ENCODE data around the gene TUBA4A. TPM values are rescaled to one million over a fixed set of nuclear protein-coding genes. Genes with fewer than 3 reads are reported as not detected.
"Not testable (repeated sequence)": the region's sequence is repeated elsewhere in the genome, so short reads cannot be mapped to it uniquely, and the experiment has no call there.

The TUBA4A gene
- total and polyA plus RNA-seq, 4 donors = 14.3 to 84.9 (median 58.8) TPM

DNA sequence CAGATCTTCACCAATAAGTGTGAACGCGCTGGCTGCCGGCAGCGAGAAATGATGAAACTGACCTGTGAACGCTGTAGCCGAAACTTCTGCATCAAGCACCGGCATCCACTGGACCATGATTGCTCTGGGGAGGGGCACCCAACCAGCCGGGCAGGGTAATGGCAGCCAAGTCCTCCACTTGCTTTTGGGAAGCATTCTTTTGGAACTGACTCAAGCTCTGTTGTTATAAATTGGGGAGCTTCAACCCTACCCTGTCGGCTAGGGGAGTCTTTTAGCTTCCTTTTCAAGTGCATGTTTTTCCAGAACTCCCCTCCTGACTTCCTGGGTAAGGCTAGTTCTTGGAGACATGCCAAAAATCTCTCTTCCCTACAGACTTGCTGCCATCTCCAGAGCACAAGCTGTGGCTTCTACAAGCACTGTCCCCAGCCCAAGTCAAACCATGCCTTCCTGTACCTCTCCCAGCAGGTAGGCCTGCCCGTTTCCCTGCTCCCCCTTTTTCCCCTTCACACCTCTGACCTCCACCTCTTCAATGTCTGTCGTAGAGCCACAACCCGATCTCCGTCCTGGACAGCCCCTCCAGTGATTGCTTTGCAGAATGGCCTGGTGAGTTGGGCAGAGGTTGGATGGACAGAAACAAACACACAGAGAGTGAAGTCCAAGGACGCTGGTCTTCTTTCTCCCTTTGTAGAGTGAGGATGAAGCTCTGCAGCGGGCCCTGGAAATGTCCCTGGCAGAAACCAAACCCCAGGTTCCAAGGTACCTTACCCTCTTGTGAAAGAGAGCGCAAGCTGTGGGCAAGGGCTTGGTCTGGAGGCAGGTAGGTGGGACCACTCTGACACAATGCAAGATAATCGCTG lies 45.6 kb downstream of the TUBA4A start:
- no peak overlapping the region for H3K4me3 ChIP-seq (ENCODE audit: low read depth, low read length)
- 59% methylated on average over 11 of the region's 17 CpGs for WGBS (ENCODE audit: insufficient coverage)
- peaks cover 20% of the 10 kb centered on the region for H3K4me1 ChIP-seq (ENCODE audit: control insufficient read depth, insufficient read depth, low read length)
- H3K36me3 ChIP-seq (ENCODE audit: control insufficient read depth, insufficient read depth, low read length) = peaks cover 45% of the 10 kb centered on the region
- no peaks in the 10 kb centered on the region for H3K9me3 ChIP-seq (ENCODE audit: control insufficient read depth, insufficient read depth, low read length)
- H3K27ac ChIP-seq (ENCODE audit: low read depth, low read length) = peak overlapping the region; percentile 97
- H3K27me3 ChIP-seq (ENCODE audit: control insufficient read depth, insufficient read depth, low read length) = no peaks in the 10 kb centered on the region
- peak in 1 of 6 donors; percentile 44 for DNase-seq (ENCODE audit: low read depth in 4 of 6, low spot score in 6 of 6)

DNA sequence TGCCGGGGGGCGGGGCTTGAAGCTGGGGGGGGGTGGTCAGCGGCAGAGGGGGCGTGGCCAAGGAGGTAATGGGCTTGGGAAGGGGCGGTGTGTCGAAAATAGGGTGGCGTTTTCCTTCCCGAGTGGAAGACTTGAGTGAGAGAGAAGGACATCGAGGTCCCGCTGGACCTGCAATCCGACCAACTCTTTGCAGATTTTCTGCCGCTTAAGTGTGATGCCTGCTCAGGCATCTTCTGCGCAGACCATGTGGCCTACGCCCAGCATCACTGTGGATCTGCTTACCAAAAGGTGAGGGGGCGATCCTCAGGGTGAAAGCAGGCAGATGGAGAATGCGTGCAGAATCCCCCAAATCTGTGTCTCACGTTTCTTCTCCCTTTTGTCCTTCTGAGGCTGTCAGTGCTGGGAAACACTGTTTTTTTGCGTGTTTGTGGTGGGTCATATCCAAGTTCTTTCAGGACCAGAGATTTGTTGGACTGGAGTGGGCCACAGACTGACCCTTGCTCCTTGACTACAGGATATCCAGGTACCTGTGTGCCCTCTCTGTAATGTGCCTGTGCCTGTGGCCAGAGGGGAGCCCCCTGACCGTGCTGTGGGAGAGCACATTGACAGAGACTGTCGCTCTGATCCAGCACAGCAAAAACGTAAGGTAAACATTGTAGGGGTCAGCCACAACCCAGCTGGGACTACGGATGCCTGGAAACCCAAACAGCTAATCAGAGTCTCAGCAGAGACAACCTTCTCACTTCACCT lies 46.4 kb downstream of the TUBA4A start:
- Histone ChIP-seq H3K9me3 (ENCODE audit: control insufficient read depth, insufficient read depth, low read length) (no peaks in the 10 kb centered on the region), H3K36me3 (ENCODE audit: control insufficient read depth, insufficient read depth, low read length) (peaks cover 36% of the 10 kb centered on the region), H3K4me3 (ENCODE audit: low read depth, low read length) (peak overlapping the region; percentile 84), H3K27me3 (ENCODE audit: control insufficient read depth, insufficient read depth, low read length) (no peaks in the 10 kb centered on the region), H3K4me1 (ENCODE audit: control insufficient read depth, insufficient read depth, low read length) (peaks cover 20% of the 10 kb centered on the region), H3K27ac (ENCODE audit: low read depth, low read length) (peak overlapping the region; percentile 97)
- WGBS (ENCODE audit: insufficient coverage) = 11% methylated on average over 20 of the region's 22 CpGs
- no peak for DNase-seq (ENCODE audit: low read depth in 4 of 6, low spot score in 6 of 6)

DNA sequence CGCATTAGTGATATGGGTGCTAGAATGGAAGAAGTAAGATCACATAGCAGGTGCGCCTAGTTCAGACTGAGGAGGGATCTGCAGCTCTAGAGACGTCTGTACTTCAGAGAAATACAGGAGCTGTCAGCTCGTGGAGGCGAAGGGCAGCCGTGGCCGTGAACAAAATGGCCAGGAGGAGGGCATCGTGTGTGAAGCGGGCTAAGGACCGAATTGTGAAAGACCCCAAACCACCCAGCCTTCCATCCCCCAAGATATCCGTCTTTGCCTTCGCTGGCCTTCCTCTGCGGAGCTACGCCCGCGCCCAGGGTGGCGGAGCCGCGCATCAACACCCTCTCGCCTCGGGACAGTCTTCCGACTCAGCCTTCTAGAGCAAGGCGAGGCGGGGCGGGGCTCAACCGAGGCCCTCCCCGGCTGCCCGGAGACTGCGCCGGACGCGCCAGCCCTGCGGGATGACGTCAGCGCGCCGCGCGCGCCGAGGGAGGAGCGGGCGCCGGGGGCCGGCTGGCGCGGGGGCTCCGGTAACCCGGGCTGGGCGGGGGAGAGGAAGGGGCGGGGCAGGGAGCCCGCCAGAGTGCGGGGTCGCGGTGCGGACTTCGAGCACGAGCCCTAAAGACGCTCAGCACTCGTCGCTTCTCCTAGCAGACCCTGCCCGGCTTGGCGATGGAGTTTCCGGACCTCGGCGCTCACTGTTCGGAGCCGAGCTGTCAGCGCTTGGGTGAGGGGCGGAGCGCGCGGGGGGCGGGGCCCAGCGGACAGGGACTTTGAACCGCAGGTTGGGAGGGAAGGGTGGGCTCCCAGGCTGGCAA lies 47.2 kb downstream of the TUBA4A start, which contains the start of gene ZFAND2B:
Gene ZFAND2B (plus strand): TSS at position 455 of the 806 bp plus-strand sequence. CDS start 206 bp downstream, at position 661.
- H3K9me3 ChIP-seq (ENCODE audit: control insufficient read depth, insufficient read depth, low read length) = no peaks in the 10 kb centered on the region
- peak within 1 kb of the TSS; percentile 98 for H3K27ac ChIP-seq (ENCODE audit: low read depth, low read length)
- H3K36me3 ChIP-seq (ENCODE audit: control insufficient read depth, insufficient read depth, low read length) = peaks cover 31% of the 10 kb centered on the region
- peak; percentile 89 to 99 (median 95) for DNase-seq (ENCODE audit: low read depth in 4 of 6, low spot score in 6 of 6)
- peaks cover 20% of the 10 kb centered on the region for H3K4me1 ChIP-seq (ENCODE audit: control insufficient read depth, insufficient read depth, low read length)
- no peaks in the 10 kb centered on the region for H3K27me3 ChIP-seq (ENCODE audit: control insufficient read depth, insufficient read depth, low read length)
- WGBS (ENCODE audit: insufficient coverage) = under 1% methylated on average over 67 of the region's 76 CpGs
- H3K4me3 ChIP-seq (ENCODE audit: low read depth, low read length) = peak within 1 kb of the TSS; percentile 84

DNA sequence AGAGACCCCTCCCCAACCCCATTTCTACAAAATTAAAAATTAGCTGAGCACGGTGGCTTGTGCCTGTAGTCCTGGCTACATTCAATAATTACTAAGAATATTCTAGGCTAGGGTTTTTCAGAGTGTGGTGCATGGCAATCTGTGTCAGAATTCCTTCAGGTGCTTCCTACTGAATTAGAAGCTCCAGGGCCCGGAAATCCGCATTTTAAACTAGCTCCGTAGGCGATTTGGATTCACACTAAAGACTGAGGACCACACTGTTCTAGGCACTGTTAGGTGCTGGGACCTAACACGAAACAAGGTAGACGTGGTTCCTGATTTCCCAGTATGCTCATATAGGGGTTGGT lies 47.8 kb downstream of the TUBA4A start:
- Histone ChIP-seq H3K27me3 (ENCODE audit: control insufficient read depth, insufficient read depth, low read length) (no peaks in the 10 kb centered on the region), H3K36me3 (ENCODE audit: control insufficient read depth, insufficient read depth, low read length) (peaks cover 25% of the 10 kb centered on the region), H3K4me3 (ENCODE audit: low read depth, low read length) (peak overlapping the region; percentile 84), H3K9me3 (ENCODE audit: control insufficient read depth, insufficient read depth, low read length) (no peaks in the 10 kb centered on the region), H3K4me1 (ENCODE audit: control insufficient read depth, insufficient read depth, low read length) (peaks cover 20% of the 10 kb centered on the region), H3K27ac (ENCODE audit: low read depth, low read length) (peak overlapping the region; percentile 98)
- DNase-seq (ENCODE audit: low read depth in 4 of 6, low spot score in 6 of 6) = no peak
- WGBS (ENCODE audit: insufficient coverage) = 20% methylated on average over 6 of the region's 7 CpGs

DNA sequence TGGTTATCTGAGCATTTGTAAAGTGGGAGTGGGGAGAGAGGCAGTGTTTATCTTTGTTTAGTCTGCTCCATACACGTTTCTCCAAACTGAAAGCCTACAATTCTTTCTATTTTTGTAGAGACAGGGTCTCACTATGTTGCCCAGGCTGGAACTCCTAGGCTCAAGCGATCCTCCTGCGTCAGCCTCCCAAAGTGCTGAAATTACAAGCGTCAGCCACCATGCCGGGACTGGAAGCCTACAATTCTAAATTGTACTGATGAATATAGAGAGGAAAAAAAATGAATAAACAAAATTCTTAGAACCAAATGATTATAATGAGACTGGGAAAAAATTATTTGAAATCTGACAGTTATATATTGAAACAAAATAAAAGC lies 48.6 kb downstream of the TUBA4A start:
- WGBS (ENCODE audit: insufficient coverage) = 80% methylated on average over 1 of the region's 5 CpGs
- H3K27me3 ChIP-seq (ENCODE audit: control insufficient read depth, insufficient read depth, low read length) = no peaks in the 10 kb centered on the region
- H3K4me1 ChIP-seq (ENCODE audit: control insufficient read depth, insufficient read depth, low read length) = peaks cover 20% of the 10 kb centered on the region
- H3K4me3 ChIP-seq (ENCODE audit: low read depth, low read length) = no peak overlapping the region
- H3K36me3 ChIP-seq (ENCODE audit: control insufficient read depth, insufficient read depth, low read length) = peaks cover 17% of the 10 kb centered on the region
- H3K27ac ChIP-seq (ENCODE audit: low read depth, low read length) = no peak overlapping the region
- no peaks in the 10 kb centered on the region for H3K9me3 ChIP-seq (ENCODE audit: control insufficient read depth, insufficient read depth, low read length)
- no peak for DNase-seq (ENCODE audit: low read depth in 4 of 6, low spot score in 6 of 6)

DNA sequence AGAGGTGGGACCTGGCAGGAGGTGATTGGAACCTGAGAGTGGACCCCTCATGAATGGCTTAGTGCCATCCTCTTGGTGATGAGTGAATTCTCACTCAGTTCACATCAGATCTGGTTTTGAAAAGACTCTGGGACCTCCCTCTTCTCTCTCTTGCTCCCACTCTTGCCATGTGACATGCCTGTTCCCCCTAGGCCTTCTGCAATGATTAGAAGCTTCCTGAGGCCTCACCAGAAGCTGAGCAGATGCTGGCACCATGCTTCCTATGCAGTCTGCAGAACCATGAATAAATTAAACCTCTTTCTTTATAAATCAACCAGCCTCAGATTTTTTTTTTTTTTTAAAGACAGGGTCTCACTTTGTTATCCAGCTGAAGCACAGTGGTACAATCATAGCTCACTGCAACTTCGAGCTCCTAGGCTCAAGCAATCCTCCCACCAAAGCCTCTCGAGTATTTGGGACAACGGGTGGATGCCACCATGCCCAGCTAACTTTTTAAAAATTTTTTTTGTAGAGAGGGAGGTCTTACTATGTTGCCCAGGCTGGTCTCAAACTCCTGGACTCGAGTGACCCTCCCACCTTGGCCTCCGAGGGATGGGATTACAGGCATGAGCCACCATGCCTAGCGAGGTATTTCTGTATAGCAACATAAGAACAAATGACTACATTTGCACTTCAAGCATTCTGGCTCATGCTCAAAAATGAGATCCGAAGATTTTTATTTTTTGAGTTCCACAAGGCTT lies 49.1 kb downstream of the TUBA4A start:
- WGBS (ENCODE audit: insufficient coverage) = 100% methylated on average over 3 of the region's 7 CpGs
- no peak for DNase-seq (ENCODE audit: low read depth in 4 of 6, low spot score in 6 of 6)
- no peak overlapping the region for H3K4me3 ChIP-seq (ENCODE audit: low read depth, low read length)

DNA sequence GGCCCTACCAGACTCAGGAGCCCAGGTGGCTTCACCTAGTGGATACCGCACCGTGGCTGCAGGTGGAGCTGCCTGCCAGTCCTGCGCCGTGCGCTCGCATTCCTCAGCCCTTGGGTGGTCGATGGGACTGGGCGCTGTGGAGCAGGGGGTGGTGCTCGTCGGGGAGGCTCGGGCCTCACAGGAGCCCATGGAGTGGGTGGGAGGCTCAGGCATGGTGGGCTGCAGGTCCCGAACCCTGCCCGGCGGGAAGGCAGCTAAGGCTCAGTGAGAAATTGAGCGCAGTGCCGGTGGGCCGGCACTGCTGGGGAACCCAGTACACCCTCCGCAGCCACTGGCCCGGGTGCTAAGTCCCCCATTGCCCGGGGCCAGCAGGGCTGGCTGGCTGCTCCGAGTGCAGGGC lies 52.4 kb downstream of the TUBA4A start:
- not testable (repeated sequence) for DNase-seq (ENCODE audit: low read depth in 4 of 6, low spot score in 6 of 6); H3K4me3 ChIP-seq (ENCODE audit: low read depth, low read length); H3K4me1 ChIP-seq (ENCODE audit: control insufficient read depth, insufficient read depth, low read length); H3K27me3 ChIP-seq (ENCODE audit: control insufficient read depth, insufficient read depth, low read length); H3K36me3 ChIP-seq (ENCODE audit: control insufficient read depth, insufficient read depth, low read length); H3K9me3 ChIP-seq (ENCODE audit: control insufficient read depth, insufficient read depth, low read length); H3K27ac ChIP-seq (ENCODE audit: low read depth, low read length)
- 88% methylated on average over 12 of the region's 21 CpGs for WGBS (ENCODE audit: insufficient coverage)

More for the DNA sequence above, 49.1 kb downstream of the TUBA4A start:
- peaks cover 13% of the 10 kb centered on the region for H3K36me3 ChIP-seq (ENCODE audit: control insufficient read depth, insufficient read depth, low read length)
- peaks cover 20% of the 10 kb centered on the region for H3K4me1 ChIP-seq (ENCODE audit: control insufficient read depth, insufficient read depth, low read length)
- H3K27ac ChIP-seq (ENCODE audit: low read depth, low read length) = no peak overlapping the region
- no peaks in the 10 kb centered on the region for H3K9me3 ChIP-seq (ENCODE audit: control insufficient read depth, insufficient read depth, low read length)
- H3K27me3 ChIP-seq (ENCODE audit: control insufficient read depth, insufficient read depth, low read length) = no peaks in the 10 kb centered on the region

DNA sequence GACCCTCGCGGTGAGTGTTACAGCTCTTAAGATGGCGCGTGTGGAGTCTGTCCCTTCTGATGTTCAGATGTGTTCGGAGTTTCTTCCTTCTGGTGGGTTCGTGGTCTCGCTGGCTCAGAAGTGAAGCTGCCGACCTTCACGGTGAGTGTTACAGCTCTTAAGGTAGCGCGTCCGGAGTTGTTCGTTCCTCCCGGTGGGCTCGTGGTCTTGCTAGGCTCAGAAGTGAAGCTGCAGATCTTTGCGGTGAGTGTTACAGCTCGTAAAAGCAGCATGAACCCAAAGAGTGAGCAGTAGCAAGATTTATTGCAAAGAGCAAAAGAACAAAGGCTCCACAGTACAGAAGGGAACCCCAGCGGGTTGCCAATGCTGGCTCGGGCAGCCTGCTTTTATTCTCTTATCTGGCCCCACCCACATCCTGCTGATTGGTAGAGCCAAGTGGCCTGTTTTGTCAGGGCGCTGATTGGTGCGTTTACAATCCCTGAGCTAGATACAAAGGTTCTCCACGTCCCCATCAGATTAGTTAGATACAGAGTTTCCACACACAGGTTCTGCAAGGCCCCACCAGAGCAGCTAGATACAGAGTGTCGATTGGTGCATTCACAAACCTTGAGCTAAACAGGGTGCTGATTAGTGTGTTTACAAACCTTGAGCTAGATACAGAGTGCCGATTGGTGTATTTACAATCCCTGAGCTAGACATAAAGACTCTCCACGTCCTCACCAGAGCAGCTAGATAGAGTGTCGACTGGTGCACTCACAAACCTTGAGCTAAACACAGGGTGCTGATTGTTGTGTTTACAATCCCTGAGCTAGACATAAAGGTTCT lies 53.0 kb downstream of the TUBA4A start:
- not testable (repeated sequence) for H3K4me1 ChIP-seq (ENCODE audit: control insufficient read depth, insufficient read depth, low read length); H3K36me3 ChIP-seq (ENCODE audit: control insufficient read depth, insufficient read depth, low read length); H3K9me3 ChIP-seq (ENCODE audit: control insufficient read depth, insufficient read depth, low read length); H3K4me3 ChIP-seq (ENCODE audit: low read depth, low read length); H3K27ac ChIP-seq (ENCODE audit: low read depth, low read length); H3K27me3 ChIP-seq (ENCODE audit: control insufficient read depth, insufficient read depth, low read length)
- 32% methylated on average over 19 of the region's 26 CpGs for WGBS (ENCODE audit: insufficient coverage)
- peak in 2 of 6 donors; percentile 18 to 50 for DNase-seq (ENCODE audit: low read depth in 4 of 6, low spot score in 6 of 6)

Measured in spinal cord (tissue), 10 donors.